ENCODE measurements around the gene THADA.
"Not testable (repeated sequence)": the region's sequence is repeated elsewhere in the genome, so short reads cannot be mapped to it uniquely, and the experiment has no call there.

DNA sequence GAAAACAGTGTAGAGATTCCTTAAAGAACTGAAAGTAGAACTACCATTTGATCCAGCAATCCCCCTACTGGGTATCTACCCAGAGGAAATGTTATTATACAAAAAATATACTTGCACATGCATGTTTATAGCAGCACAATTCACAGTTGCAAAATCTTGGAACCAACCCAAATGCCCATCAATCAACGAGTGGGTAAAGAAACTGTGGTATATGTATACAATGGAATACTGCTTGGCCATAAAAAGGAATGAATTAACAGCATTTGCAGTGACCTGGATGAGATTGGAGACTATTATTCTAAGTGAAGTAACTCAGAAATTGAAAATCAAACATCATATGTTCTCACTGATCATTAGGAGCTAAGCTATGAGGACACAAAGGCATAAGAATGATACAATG lies 4.8 kb upstream of the THADA start:
- TF ChIP-seq, protein P1, sequence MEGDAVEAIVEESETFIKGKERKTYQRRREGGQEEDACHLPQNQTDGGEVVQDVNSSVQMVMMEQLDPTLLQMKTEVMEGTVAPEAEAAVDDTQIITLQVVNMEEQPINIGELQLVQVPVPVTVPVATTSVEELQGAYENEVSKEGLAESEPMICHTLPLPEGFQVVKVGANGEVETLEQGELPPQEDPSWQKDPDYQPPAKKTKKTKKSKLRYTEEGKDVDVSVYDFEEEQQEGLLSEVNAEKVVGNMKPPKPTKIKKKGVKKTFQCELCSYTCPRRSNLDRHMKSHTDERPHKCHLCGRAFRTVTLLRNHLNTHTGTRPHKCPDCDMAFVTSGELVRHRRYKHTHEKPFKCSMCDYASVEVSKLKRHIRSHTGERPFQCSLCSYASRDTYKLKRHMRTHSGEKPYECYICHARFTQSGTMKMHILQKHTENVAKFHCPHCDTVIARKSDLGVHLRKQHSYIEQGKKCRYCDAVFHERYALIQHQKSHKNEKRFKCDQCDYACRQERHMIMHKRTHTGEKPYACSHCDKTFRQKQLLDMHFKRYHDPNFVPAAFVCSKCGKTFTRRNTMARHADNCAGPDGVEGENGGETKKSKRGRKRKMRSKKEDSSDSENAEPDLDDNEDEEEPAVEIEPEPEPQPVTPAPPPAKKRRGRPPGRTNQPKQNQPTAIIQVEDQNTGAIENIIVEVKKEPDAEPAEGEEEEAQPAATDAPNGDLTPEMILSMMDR (IDR thresholded peaks at IDR 0.05; ENCODE audit: low read length) = not testable (repeated sequence)
- TF ChIP-seq EZH2 (IDR thresholded peaks at IDR 0.05; ENCODE audit: borderline replicate concordance, low read length) = not testable (repeated sequence)
